BLaER1 treated with 17β-estradiol and CSF1 and Interleukin-3, amounts not matched to agents 10 nM and 100 nM (cell line): ENCODE data around the gene VPS9D1.

Experiments
- H3K27ac ChIP-seq, 11 experiments: shearing (Covaris generic); formaldehyde crosslinking; 2 replicates each; pipeline ENCODE4 v1.8.1; 2022
- H3K27me3 ChIP-seq, 11 experiments: shearing (Covaris generic); formaldehyde crosslinking; 2 replicates each; pipeline ENCODE4 v1.8.1; 2022
- H3K36me3 ChIP-seq, 11 experiments: shearing (Covaris generic); formaldehyde crosslinking; 2 replicates each; pipeline ENCODE4 v1.8.1; 2022
- H3K4me1 ChIP-seq, 10 experiments: shearing (Covaris generic); formaldehyde crosslinking; 2 replicates each; pipeline ENCODE4 v1.8.1; 2022
- H3K4me2 ChIP-seq, 11 experiments: shearing (Covaris generic); formaldehyde crosslinking; 2 replicates each; pipeline ENCODE4 v1.8.1; 2022
- H3K4me3 ChIP-seq, 10 experiments: shearing (Covaris generic); formaldehyde crosslinking; 2 replicates each; pipeline ENCODE4 v1.8.1; 2022
- H3K9ac ChIP-seq, 11 experiments: shearing (Covaris generic); formaldehyde crosslinking; 2 replicates each; pipeline ENCODE4 v1.8.1; 2022
- H3K9me3 ChIP-seq, 11 experiments: shearing (Covaris generic); formaldehyde crosslinking; replicated peaks in 1 of 11; 2 replicates each; pipeline ENCODE4 v1.8.1; 2022
- H4K20me1 ChIP-seq, 11 experiments: shearing (Covaris generic); formaldehyde crosslinking; 2 replicates each; pipeline ENCODE4 v1.8.1; 2022
- Cebpa-rat ChIP-seq, 11 experiments: shearing (Covaris generic); IDR thresholded peaks; 2 replicates each; pipeline ENCODE4 v1.8.1; 2022

Gene VPS9D1

GRCh38 chr16:89720813-89721545 lies at the start of gene VPS9D1, which contains the start of gene ZNF276:
Gene VPS9D1, minus strand, starts transcription at chr16:89720898. Its CDS starts 37 bp downstream, at chr16:89720861.
Gene ZNF276, plus strand, starts transcription at chr16:89721537. Its CDS starts 104 bp downstream, at chr16:89721641.
- H3K4me3 ChIP-seq, result peak within 1 kb of the TSS; percentile 75 to 98 (median 90)
- peaks cover 38 to 72% (median 59%) of the 10 kb centered on the region in 10 experiments for H3K4me1 ChIP-seq
- peaks cover 37 to 56% (median 47%) of the 10 kb centered on the region in 11 experiments for H3K36me3 ChIP-seq
- TF ChIP-seq Cebpa-rat (IDR thresholded peaks at IDR 0.05), result no peak
- no peaks in the 10 kb centered on the region for H3K9me3 ChIP-seq
- peak within 1 kb of the TSS; percentile 88 to 98 (median 93) for H3K9ac ChIP-seq
- H4K20me1 ChIP-seq, result peaks cover 39 to 87% (median 45%) of the 10 kb centered on the region in 11 experiments
- H3K27ac ChIP-seq, result peak within 1 kb of the TSS; percentile 88 to 99 (median 95)
- H3K4me2 ChIP-seq, result peak within 1 kb of the TSS; percentile 96 to 100 (median 99)
- peaks cover 0 to 21% (median 9%) of the 10 kb centered on the region in 11 experiments; a peak in 13 of 22 replicates for H3K27me3 ChIP-seq

- Histone ChIP-seq H4K20me1 (peaks cover 0 to 10% (median 0%) of the 10 kb centered on the region in 11 experiments; a peak in 4 of 22 replicates), H3K4me1 (peaks cover 4 to 34% (median 18%) of the 10 kb centered on the region in 10 experiments), H3K27me3 (no peaks in the 10 kb centered on the region), H3K27ac (no peak overlapping the region), H3K36me3 (peaks cover 12 to 100% (median 94%) of the 10 kb centered on the region in 11 experiments; a peak in 20 of 22 replicates), H3K9me3 (no peaks in the 10 kb centered on the region), H3K4me3 (no peak overlapping the region), H3K9ac (0 out of 22 replicates have a peak overlapping the region, but pooled peaks of 1 of the 11 experiments have one; percentile 3), H3K4me2 (no peak overlapping the region)
- TF ChIP-seq Cebpa-rat (IDR thresholded peaks at IDR 0.05), result no peak
These were observed 49.7 kb upstream of the VPS9D1 start for GRCh38 chr16:89770367-89770766.

- Histone ChIP-seq H3K9ac (peak overlapping the region in 10 of 11 experiments; percentile 44 to 81 (median 76); a peak in 20 of 22 replicates), H4K20me1 (peaks cover 0 to 4% (median 0%) of the 10 kb centered on the region in 11 experiments; a peak in 2 of 22 replicates), H3K9me3 (no peaks in the 10 kb centered on the region), H3K4me3 (peak overlapping the region in 9 of 10 experiments; percentile 24 to 62 (median 43); a peak in 12 of 20 replicates), H3K27me3 (no peaks in the 10 kb centered on the region), H3K4me2 (peak overlapping the region; percentile 81 to 98 (median 92)), H3K27ac (peak overlapping the region; percentile 45 to 95 (median 91); a peak in 21 of 22 replicates), H3K4me1 (peaks cover 45 to 84% (median 61%) of the 10 kb centered on the region in 10 experiments), H3K36me3 (peaks cover 5 to 93% (median 86%) of the 10 kb centered on the region in 11 experiments; a peak in 20 of 22 replicates)
- TF ChIP-seq Cebpa-rat (IDR thresholded peaks at IDR 0.05), result peak in 2 of 11 experiments; percentile 10 to 39; a peak in 3 of 22 replicates
These were observed 44.7 kb upstream of the VPS9D1 start for GRCh38 chr16:89765292-89765830.

- H3K36me3 ChIP-seq, result peaks cover 0 to 93% (median 86%) of the 10 kb centered on the region in 11 experiments; a peak in 20 of 22 replicates
- TF ChIP-seq Cebpa-rat (IDR thresholded peaks at IDR 0.05), result peak; percentile 95 to 99 (median 98)
- no peaks in the 10 kb centered on the region; a peak in 1 of 22 replicates for H4K20me1 ChIP-seq
- no peaks in the 10 kb centered on the region for H3K9me3 ChIP-seq
- H3K4me3 ChIP-seq, result peak overlapping the region in 9 of 10 experiments; percentile 24 to 62 (median 43); a peak in 14 of 20 replicates
- H3K27ac ChIP-seq, result peak overlapping the region; percentile 45 to 95 (median 91); a peak in 21 of 22 replicates
- peak overlapping the region; percentile 81 to 98 (median 92) for H3K4me2 ChIP-seq
- peak overlapping the region in 10 of 11 experiments; percentile 44 to 81 (median 76); a peak in 20 of 22 replicates for H3K9ac ChIP-seq
- peaks cover 45 to 87% (median 62%) of the 10 kb centered on the region in 10 experiments for H3K4me1 ChIP-seq
- no peaks in the 10 kb centered on the region for H3K27me3 ChIP-seq
These were observed 44.1 kb upstream of the VPS9D1 start for GRCh38 chr16:89764711-89765201.

- no peaks in the 10 kb centered on the region for H3K9me3 ChIP-seq
- peak overlapping the region; percentile 43 to 98 (median 69) for H3K4me2 ChIP-seq
- peak overlapping the region; percentile 5 to 65 (median 49); a peak in 19 of 22 replicates for H3K9ac ChIP-seq
- peak overlapping the region in 9 of 11 experiments; percentile 18 to 95 (median 61); a peak in 18 of 22 replicates for H3K27ac ChIP-seq
- peak overlapping the region; percentile 6 to 58 (median 36); a peak in 15 of 20 replicates for H3K4me3 ChIP-seq
- H3K36me3 ChIP-seq, result peaks cover 0 to 93% (median 85%) of the 10 kb centered on the region in 11 experiments; a peak in 19 of 22 replicates
- peaks cover 0 to 8% (median 0%) of the 10 kb centered on the region in 11 experiments; a peak in 3 of 22 replicates for H4K20me1 ChIP-seq
- no peaks in the 10 kb centered on the region for H3K27me3 ChIP-seq
- H3K4me1 ChIP-seq, result peaks cover 43 to 66% (median 55%) of the 10 kb centered on the region in 10 experiments
- TF ChIP-seq Cebpa-rat (IDR thresholded peaks at IDR 0.05), result no peak
These were observed 40.7 kb upstream of the VPS9D1 start for GRCh38 chr16:89761304-89761922.

GRCh38 chr16:89759746-89760340 lies 39.1 kb upstream of the VPS9D1 start:
- no peak for TF ChIP-seq Cebpa-rat (IDR thresholded peaks at IDR 0.05)

GRCh38 chr16:89749637-89750036 lies 28.9 kb upstream of the VPS9D1 start:
- Histone ChIP-seq H3K9me3 (no peaks in the 10 kb centered on the region), H4K20me1 (peaks cover 0 to 56% (median 22%) of the 10 kb centered on the region in 11 experiments; a peak in 11 of 22 replicates), H3K27me3 (no peaks in the 10 kb centered on the region), H3K36me3 (peaks cover 0 to 100% (median 97%) of the 10 kb centered on the region in 11 experiments; a peak in 20 of 22 replicates), H3K4me1 (peaks cover 6 to 17% (median 12%) of the 10 kb centered on the region in 10 experiments; a peak in 17 of 20 replicates), H3K27ac (peak overlapping the region in 1 of 11 experiments; percentile 9; a peak in 1 of 22 replicates), H3K9ac (no peak overlapping the region; a peak in 1 of 22 replicates), H3K4me2 (peak overlapping the region in 8 of 11 experiments; percentile 6 to 79 (median 44); a peak in 12 of 22 replicates), H3K4me3 (no peak overlapping the region)
- TF ChIP-seq Cebpa-rat (IDR thresholded peaks at IDR 0.05), result no peak

More at GRCh38 chr16:89759746-89760340, 39.1 kb upstream of the VPS9D1 start:
- peak overlapping the region in 6 of 11 experiments; percentile 6 to 95 (median 78); a peak in 8 of 22 replicates for H3K27ac ChIP-seq
- no peak overlapping the region for H3K4me3 ChIP-seq
- H3K9me3 ChIP-seq, result no peaks in the 10 kb centered on the region
- H4K20me1 ChIP-seq, result peaks cover 0 to 14% (median 2%) of the 10 kb centered on the region in 11 experiments; a peak in 9 of 22 replicates
- 0 out of 22 replicates have a peak overlapping the region, but pooled peaks of 1 of the 11 experiments have one; percentile 19 for H3K9ac ChIP-seq
- peaks cover 31 to 51% (median 40%) of the 10 kb centered on the region in 10 experiments for H3K4me1 ChIP-seq
- peaks cover 0 to 99% (median 93%) of the 10 kb centered on the region in 11 experiments; a peak in 19 of 22 replicates for H3K36me3 ChIP-seq
- peak overlapping the region in 1 of 11 experiments; percentile 95; a peak in 1 of 22 replicates for H3K4me2 ChIP-seq
- H3K27me3 ChIP-seq, result no peaks in the 10 kb centered on the region
